ENCODE measurements around the gene CEP41. TPM values are rescaled to one million over a fixed set of nuclear protein-coding genes. Genes with fewer than 3 reads are reported as not detected.

Gene CEP41
- total RNA-seq (1 to 10 TPM; 2.4 to 4.6 (median 3.2) TPM), polyA plus RNA-seq (1 to 10 TPM; 3.0 to 4.6 (median 4.2) TPM)
- long read RNA-seq, donor 1: 0 reads
- long read RNA-seq, donor 2, partial matches to known transcripts: 1 of 1 reads
- long read RNA-seq, donor 2, other reads (novel, unspliced or antisense): 0 of 1 reads

GRCh38 chr7:130440527-130441365 lies at the start of gene CEP41:
CEP41 (minus strand) TSS chr7:130441016; CDS start chr7:130440966, 50 bp downstream.
- H3K9me3 ChIP-seq: no peaks in the 10 kb centered on the region
- H3K27me3 ChIP-seq (ENCODE audit: insufficient read depth in 3 of 3, low read length in 2 of 3): no peaks in the 10 kb centered on the region
- peak within 1 kb of the TSS; percentile 64 for H3K27ac ChIP-seq
- H3K36me3 ChIP-seq (ENCODE audit: insufficient read depth in 1 of 2, low read depth in 1 of 2): no peaks in the 10 kb centered on the region
- peaks cover 4% of the 10 kb centered on the region for H3K4me1 ChIP-seq
- DNase-seq (peak; percentile 97), ATAC-seq (peak; percentile 99)
- H3K4me3 ChIP-seq: peak within 1 kb of the TSS; percentile 69
- 4 to 5% (median 4%) methylated on average over 48 to 61 of the region's 61 CpGs for WGBS, 3 donors
- no peak for TF ChIP-seq CTCF (IDR thresholded peaks at IDR 0.05)
- intact Hi-C loops (cut with DNase I): no loop called here

- TF ChIP-seq CTCF (IDR thresholded peaks at IDR 0.05): no peak
- Histone ChIP-seq H3K36me3 (ENCODE audit: insufficient read depth in 1 of 2, low read depth in 1 of 2) (no peaks in the 10 kb centered on the region), H3K27ac (no peak overlapping the region), H3K9me3 (no peaks in the 10 kb centered on the region), H3K27me3 (ENCODE audit: insufficient read depth in 3 of 3, low read length in 2 of 3) (peaks cover 0 to 46% (median 22%) of the 10 kb centered on the region in 3 donors), H3K4me3 (peak overlapping the region; percentile 61), H3K4me1 (no peaks in the 10 kb centered on the region)
- WGBS, 3 donors: 47 to 65% (median 54%) methylated on average over 21 of the region's 21 CpGs
- no peak for DNase-seq
- no peak for ATAC-seq
- intact Hi-C loops (cut with DNase I): no loop called here
Observed at GRCh38 chr7:130490311-130490791, 49.5 kb upstream of the CEP41 start.

GRCh38 chr7:130489140-130489983 lies 48.5 kb upstream of the CEP41 start:
- Histone ChIP-seq H3K27me3 (ENCODE audit: insufficient read depth in 3 of 3, low read length in 2 of 3) (peaks cover 0 to 52% (median 19%) of the 10 kb centered on the region in 3 donors), H3K4me3 (no peak overlapping the region), H3K9me3 (no peaks in the 10 kb centered on the region), H3K4me1 (no peaks in the 10 kb centered on the region), H3K27ac (no peak overlapping the region), H3K36me3 (ENCODE audit: insufficient read depth in 1 of 2, low read depth in 1 of 2) (no peaks in the 10 kb centered on the region)
- DNase-seq (no peak), ATAC-seq (no peak)
- TF ChIP-seq CTCF (IDR thresholded peaks at IDR 0.05): no peak
- 50 to 57% (median 54%) methylated on average over 10 of the region's 10 CpGs for WGBS, 3 donors
- intact Hi-C loops (cut with DNase I): loop anchor here in 1 of 2 donors (5.0 to 10.0 kb wide), 3 partner anchors 215 to 265 kb away; no protein-coding TSS in a partner anchor

- TF ChIP-seq CTCF (IDR thresholded peaks at IDR 0.05): no peak
- Histone ChIP-seq H3K27ac (no peak overlapping the region), H3K36me3 (ENCODE audit: insufficient read depth in 1 of 2, low read depth in 1 of 2) (no peaks in the 10 kb centered on the region), H3K4me1 (no peaks in the 10 kb centered on the region), H3K27me3 (ENCODE audit: insufficient read depth in 3 of 3, low read length in 2 of 3) (peaks cover 0 to 48% (median 19%) of the 10 kb centered on the region in 3 donors), H3K4me3 (no peak overlapping the region), H3K9me3 (no peaks in the 10 kb centered on the region)
- DNase-seq (no peak), ATAC-seq (no peak)
- intact Hi-C loops (cut with DNase I): loop anchor here in 1 of 2 donors (5.0 to 10.0 kb wide), 3 partner anchors 214 to 266 kb away; no protein-coding TSS in a partner anchor
- 60 to 71% (median 66%) methylated on average over 7 of the region's 7 CpGs for WGBS, 3 donors
Observed at GRCh38 chr7:130488392-130489139, 47.8 kb upstream of the CEP41 start.

Data from psoas muscle (tissue), 8 donors.